Gastroesophageal sphincter (tissue), 3 donors: Measurements from ENCODE around the gene DLAT.

ENCODE experiments used
- CTCF ChIP-seq, 4 experiments: fragments of 200-600 bp in 2 of 4; fragments of 450-650 bp in 2 of 4; sonication (generic) in 1 of 4; IDR thresholded peaks; one replicate each; pipeline ENCODE4 v1.5.1; 2017 to 2019; ENCODE audit warnings: antibody characterized with exemption in 4 of 4, mild to moderate bottlenecking in 2 of 4, moderate library complexity in 2 of 4
- EP300 ChIP-seq: sonication (generic); formaldehyde crosslinking; IDR thresholded peaks from one replicate; pipeline ENCODE4 v1.6.1; 2017; ENCODE audit warnings: antibody characterized with exemption, mild to moderate bottlenecking
- POLR2A ChIP-seq, 2 donors: fragments of 450-650 bp; IDR thresholded peaks; one replicate each; pipeline ENCODE4 v1.6.1; 2017; ENCODE audit warnings: antibody characterized with exemption in 2 of 2, mild to moderate bottlenecking in 2 of 2, moderate library complexity in 1 of 2

GRCh38 chr11:112012874-112013273 is 12.3 kb upstream of the DLAT start:
- TF ChIP-seq CTCF (IDR thresholded peaks at IDR 0.05) (no peak), EP300 (no peak), POLR2A (IDR thresholded peaks at IDR 0.05) (no peak)
